CD4-positive, alpha-beta T cell (primary cell): Measurements from ENCODE around the gene TAOK1. TPM values are rescaled to one million over a fixed set of nuclear protein-coding genes. Genes with fewer than 3 reads are reported as not detected.

Source experiments
- ATAC-seq: fragments of 200-7000 bp; cut with Tn5 transposase; one replicate; pipeline ENCODE4 v1.10.0; 2022; ENCODE audit warnings: mild to moderate bottlenecking; ENCODE audit not compliant: poor library complexity
- CTCF ChIA-PET: fragments of 350-600 bp; sonication (Branson Sonifier 250); formaldehyde crosslinking; loops from one replicate; lab custom pipeline; 2021; ENCODE audit warnings: antibody characterized with exemption, inconsistent platforms; lab: Charles Lee
- POLR2A ChIA-PET: fragments of 350-600 bp; sonication (Branson Sonifier 250); formaldehyde crosslinking; loops from one replicate; lab custom pipeline; 2021; ENCODE audit warnings: antibody characterized with exemption, inconsistent platforms; lab: Charles Lee
- DNase-seq, 14 experiments: peaks; one replicate each; pipeline ENCODE4 v3.0.0-alpha.2; 2013 to 2020; ENCODE audit warnings: mixed read lengths in 2 of 14
- H3K27ac ChIP-seq, 2 donors: one replicate each; pipeline versions ENCODE4 v1.5.1 to v1.7.0; 2013; ENCODE audit warnings: low read length in 2 of 2, low read depth in 1 of 2, mild to moderate bottlenecking in 1 of 2
- H3K27me3 ChIP-seq, 2 experiments: 1 replicate in 1 of 2; 2 replicates in 1 of 2; pipeline versions ENCODE4 v1.6.1 to v1.7.0; 2013; ENCODE audit warnings: low read length in 2 of 2, control low read depth in 1 of 2, mild to moderate bottlenecking in 1 of 2, moderate library complexity in 1 of 2; ENCODE audit not compliant: insufficient read depth in 2 of 2, control insufficient read depth in 1 of 2
- H3K36me3 ChIP-seq: one replicate; pipeline ENCODE4 v1.6.1; 2013; ENCODE audit warnings: low read length, control low read depth; ENCODE audit not compliant: insufficient read depth
- H3K4me1 ChIP-seq: one replicate; pipeline ENCODE4 v1.6.1; 2013; ENCODE audit warnings: low read length, control low read depth; ENCODE audit not compliant: insufficient read depth
- H3K4me3 ChIP-seq: one replicate; pipeline ENCODE4 v1.5.1; 2013; ENCODE audit warnings: mild to moderate bottlenecking, low read length, moderate library complexity
- H3K9me3 ChIP-seq, 2 experiments: 1 replicate in 1 of 2; 2 replicates in 1 of 2; pipeline versions ENCODE4 v1.6.1 to v1.7.0; 2013; ENCODE audit warnings: low read length in 2 of 2, mild to moderate bottlenecking in 2 of 2, control low read depth in 1 of 2, moderate library complexity in 1 of 2; ENCODE audit not compliant: control insufficient read depth in 1 of 2, insufficient read depth in 1 of 2
- H3K27ac Mint-ChIP-seq: one replicate; pipeline ENCODE4 v1.8.0; 2020; ENCODE audit warnings: mixed read lengths
- H3K27me3 Mint-ChIP-seq: one replicate; pipeline ENCODE4 v1.8.0; 2021; ENCODE audit warnings: mixed read lengths
- H3K36me3 Mint-ChIP-seq: one replicate; pipeline ENCODE4 v1.8.0; 2021; ENCODE audit warnings: low read depth, mixed read lengths
- H3K4me1 Mint-ChIP-seq: one replicate; pipeline ENCODE4 v1.8.0; 2021; ENCODE audit warnings: low read depth, mixed read lengths
- H3K4me3 Mint-ChIP-seq: one replicate; pipeline ENCODE4 v1.8.0; 2020; ENCODE audit warnings: mild to moderate bottlenecking, mixed read lengths
- H3K9me3 Mint-ChIP-seq: one replicate; pipeline ENCODE4 v1.8.0; 2020; ENCODE audit warnings: mixed read lengths
- CTCF ChIP-seq: fragments of 200-600 bp; IDR thresholded peaks from one replicate; pipeline ENCODE4 v1.8.0; 2022; ENCODE audit warnings: antibody characterized with exemption, mild to moderate bottlenecking
- intact Hi-C, 2 experiments: fragments of 100-400 bp; cut with DNase I in 1 of 2; cut with micrococcal nuclease in 1 of 2; formaldehyde crosslinking; loops; one replicate each; pipeline versions ENCODE4 v1.15.1 to v1.9.0; 2023 to 2025; cut with DNase I, micrococcal nuclease
- total RNA-seq, 174 experiments: library from RNA in 2 of 174; stranded (reverse) in 2 of 174; gene quantifications; one replicate each; pipeline ENCODE4 v1.2.3 and lab custom pipeline; 2021 to 2026

Gene TAOK1
- total RNA-seq, 2 experiments from 2014 or later, result 33.1 to 33.8 TPM

- H3K27me3 ChIP-seq, result no peaks in the 10 kb centered on the region
- DNase-seq (no peak), ATAC-seq (no peak)
- H3K4me1 ChIP-seq, result no peaks in the 10 kb centered on the region
- H3K36me3 ChIP-seq, result no peaks in the 10 kb centered on the region
- ChIA-PET POLR2A (interaction anchor here (0.6 kb wide), 1 partner anchor 435 kb away, joined by 3 read pairs; no protein-coding TSS in a partner anchor), CTCF (interaction anchor here (0.6 to 2.3 kb wide), 4 partner anchors 14 to 259 kb away, joined by 3 to 18 read pairs (median 4); no protein-coding TSS in a partner anchor)
- no peaks in the 10 kb centered on the region for H3K9me3 ChIP-seq
- H3K4me1 Mint-ChIP-seq, result no peaks in the 10 kb centered on the region
- no peak overlapping the region for H3K27ac Mint-ChIP-seq
- no peak for TF ChIP-seq CTCF
- intact Hi-C loops, result no loop called here
- no peaks in the 10 kb centered on the region for H3K27me3 Mint-ChIP-seq
- no peak overlapping the region for H3K4me3 ChIP-seq
- no peaks in the 10 kb centered on the region for H3K9me3 Mint-ChIP-seq
- H3K36me3 Mint-ChIP-seq, result no peaks in the 10 kb centered on the region
- no peak overlapping the region for H3K4me3 Mint-ChIP-seq
- H3K27ac ChIP-seq, result no peak overlapping the region
These were observed 6.5 kb upstream of the TAOK1 start for GRCh38 chr17:29383686-29384085.

GRCh38 chr17:29384901-29385300 lies 5.3 kb upstream of the TAOK1 start:
- no peak overlapping the region for H3K4me3 Mint-ChIP-seq
- ATAC-seq (no peak), DNase-seq (no peak)
- Histone ChIP-seq H3K27ac (no peak overlapping the region), H3K36me3 (no peaks in the 10 kb centered on the region), H3K4me3 (no peak overlapping the region), H3K4me1 (peaks cover 3% of the 10 kb centered on the region), H3K9me3 (no peaks in the 10 kb centered on the region), H3K27me3 (no peaks in the 10 kb centered on the region)
- H3K36me3 Mint-ChIP-seq, result peaks cover 3% of the 10 kb centered on the region
- intact Hi-C loops, result loop anchor here in 1 of 2 experiments (5.0 kb wide), 1 partner anchor 227 kb away; no protein-coding TSS in a partner anchor
- no peak overlapping the region for H3K27ac Mint-ChIP-seq
- ChIA-PET CTCF (interaction anchor here (1.0 to 2.3 kb wide), 3 partner anchors 15 to 236 kb away, joined by 3 to 18 read pairs (median 5); no protein-coding TSS in a partner anchor), POLR2A (no interaction called here)
- no peak for TF ChIP-seq CTCF
- H3K4me1 Mint-ChIP-seq, result peaks cover 6% of the 10 kb centered on the region
- H3K27me3 Mint-ChIP-seq, result no peaks in the 10 kb centered on the region
- H3K9me3 Mint-ChIP-seq, result no peaks in the 10 kb centered on the region

- intact Hi-C loops, result loop anchor here in 1 of 2 experiments (5.0 kb wide), 1 partner anchor 226 kb away; no protein-coding TSS in a partner anchor
- Mint-ChIP-seq H3K27ac (no peak overlapping the region), H3K36me3 (peaks cover 15% of the 10 kb centered on the region), H3K4me1 (peaks cover 17% of the 10 kb centered on the region), H3K9me3 (no peaks in the 10 kb centered on the region), H3K4me3 (peak overlapping the region; percentile 44), H3K27me3 (no peaks in the 10 kb centered on the region)
- no peak for TF ChIP-seq CTCF
- no peaks in the 10 kb centered on the region for H3K27me3 ChIP-seq
- H3K36me3 ChIP-seq, result no peaks in the 10 kb centered on the region
- peaks cover 13% of the 10 kb centered on the region for H3K4me1 ChIP-seq
- H3K27ac ChIP-seq, result no peak overlapping the region
- ATAC-seq (no peak), DNase-seq (no peak)
- H3K9me3 ChIP-seq, result no peaks in the 10 kb centered on the region
- no peak overlapping the region for H3K4me3 ChIP-seq
- CTCF ChIA-PET, result interaction anchor here (1.6 kb wide), 1 partner anchor 17 kb away, joined by 6 read pairs; no protein-coding TSS in a partner anchor
- POLR2A ChIA-PET, result interaction anchor here (0.6 kb wide), 1 partner anchor 93 kb away, joined by 3 read pairs; the partner anchor contains the start of gene NUFIP2
These were observed 3.4 kb upstream of the TAOK1 start for GRCh38 chr17:29386760-29387159.
